BJ (cell line): ENCODE data around the gene CCR3. TPM values are rescaled to one million over a fixed set of nuclear protein-coding genes. Genes with fewer than 3 reads are reported as not detected.

ENCODE experiments used
- CTCF ChIA-PET: fragments of 350-600 bp; formaldehyde crosslinking; extraction: SDS; loops from one replicate; lab custom pipeline; 2021; ENCODE audit warnings: antibody characterized with exemption, inconsistent platforms; lab: Yijun Ruan, JAX
- POLR2A ChIA-PET: fragments of 300-600 bp; sonication (Branson Sonifier 250); formaldehyde crosslinking; extraction: SDS; loops from one replicate; lab custom pipeline; 2021; ENCODE audit warnings: antibody characterized with exemption; lab: Charles Lee
- DNase-seq: peaks from one replicate; pipeline ENCODE4 v3.0.0-alpha.2; 2011; ENCODE audit warnings: low read depth
- H3K27me3 ChIP-seq: 2 replicates; pipeline ENCODE4 v1.6.0; 2011; ENCODE audit warnings: low read length; ENCODE audit not compliant: control insufficient read depth, insufficient read depth
- H3K36me3 ChIP-seq: 2 replicates; pipeline ENCODE4 v1.5.1; 2011; ENCODE audit warnings: low read length; ENCODE audit not compliant: control insufficient read depth, insufficient read depth
- H3K4me3 ChIP-seq: 2 replicates; pipeline ENCODE4 v1.5.1; 2011; ENCODE audit warnings: low read depth, mild to moderate bottlenecking, control low read depth, low read length
- CTCF ChIP-seq: IDR thresholded peaks from 2 replicates; pipeline ENCODE4 v1.5.1; 2011; ENCODE audit warnings: low read depth, mild to moderate bottlenecking, control low read depth, inconsistent platforms, low read length, moderate library complexity; ENCODE audit not compliant: insufficient read depth
- polyA plus RNA-seq: library from polyadenylated mRNA; depleted of rRNA; stranded (reverse); fragments of >200 nt; gene quantifications from 2 replicates; pipeline ENCODE4 v1.2.3, GENCODE V29; 2011

CCR3 gene
- polyA plus RNA-seq, 1 experiment: not detected

- TF ChIP-seq CTCF: no peak
- H3K27me3 ChIP-seq: no peaks in the 10 kb centered on the region; the same call in 1 of the 2 replicates
- ChIA-PET POLR2A (no interaction called here), CTCF (no interaction called here)
- H3K4me3 ChIP-seq: no peak overlapping the region
- no peaks in the 10 kb centered on the region for H3K36me3 ChIP-seq
- DNase-seq: no peak
Observed at GRCh38 chr3:46291046-46291445, 48.8 kb downstream of the CCR3 start.

DNA sequence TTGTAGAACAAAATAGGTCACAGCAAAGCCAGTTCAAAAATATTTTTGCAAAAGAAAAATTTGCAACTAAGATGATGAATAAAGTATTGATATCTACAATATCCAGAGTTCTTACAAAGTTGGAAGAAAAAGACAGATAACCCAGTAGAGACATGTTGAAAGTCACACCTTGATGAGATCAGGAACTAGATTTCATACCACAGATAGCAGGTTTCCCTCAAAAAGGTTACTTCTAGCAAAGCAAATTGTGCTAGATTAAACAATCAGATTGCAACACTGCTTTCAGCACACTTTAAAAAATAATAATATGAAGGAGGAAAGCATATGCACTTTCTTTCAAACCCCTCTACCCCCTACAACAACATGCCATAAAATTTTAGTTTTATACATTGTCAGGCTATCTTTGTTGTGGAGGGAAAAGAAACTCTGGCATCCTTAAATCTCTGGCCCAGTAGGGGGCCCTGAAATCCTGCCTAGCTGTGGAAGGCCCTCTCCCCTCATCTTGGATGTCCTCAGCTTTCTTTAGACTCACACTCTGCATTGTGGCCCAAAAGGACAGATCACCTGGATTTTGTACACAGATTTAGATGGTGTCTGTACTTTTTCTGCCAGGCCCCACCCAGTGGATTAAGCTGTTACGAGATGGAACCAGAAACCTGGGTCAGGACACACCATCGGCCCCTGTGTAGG is 50.9 kb downstream of the CCR3 start:
- ChIA-PET POLR2A (no interaction called here), CTCF (interaction anchor here (0.7 kb wide), 1 partner anchor 31 kb away, joined by 5 read pairs; no protein-coding TSS in a partner anchor)
- no peaks in the 10 kb centered on the region for H3K36me3 ChIP-seq
- H3K27me3 ChIP-seq: no peaks in the 10 kb centered on the region; the same call in 1 of the 2 replicates
- no peak for DNase-seq
- no peak for TF ChIP-seq CTCF
- H3K4me3 ChIP-seq: no peak overlapping the region

- H3K27me3 ChIP-seq: no peaks in the 10 kb centered on the region; the same call in 1 of the 2 replicates
- ChIA-PET POLR2A (no interaction called here), CTCF (no interaction called here)
- no peaks in the 10 kb centered on the region for H3K36me3 ChIP-seq
- no peak overlapping the region for H3K4me3 ChIP-seq
- TF ChIP-seq CTCF: no peak
- no peak for DNase-seq
Observed at GRCh38 chr3:46293991-46294833, 52.0 kb downstream of the CCR3 start.

DNA sequence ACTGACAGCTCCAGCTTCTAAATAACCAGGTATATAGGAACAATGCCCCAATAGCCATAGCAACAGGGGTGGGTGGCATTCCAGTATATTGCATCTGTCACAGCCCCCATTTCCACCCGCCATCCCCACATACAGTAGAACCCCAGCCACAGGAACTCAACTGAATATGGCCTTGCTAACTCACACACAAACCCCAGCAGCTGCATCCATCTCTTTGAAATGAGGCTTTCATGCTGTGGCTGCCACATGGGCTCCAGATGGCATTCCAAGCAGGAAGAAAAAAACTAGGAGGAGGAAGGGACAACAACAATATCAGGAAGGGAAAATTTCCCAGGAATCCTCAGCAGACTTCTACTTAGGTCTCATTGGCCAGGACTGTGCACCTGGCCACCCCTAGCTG is 54.6 kb downstream of the CCR3 start:
- POLR2A ChIA-PET: no interaction called here
- H3K4me3 ChIP-seq: no peak overlapping the region
- no peak for DNase-seq
- peaks cover 3% of the 10 kb centered on the region for H3K27me3 ChIP-seq
- H3K36me3 ChIP-seq: no peaks in the 10 kb centered on the region
- TF ChIP-seq CTCF: no peak
- CTCF ChIA-PET: no interaction called here
